ENCODE data around the gene SDR42E2.
A peak's percentile ranks its signal among the peaks of the same experiment; 100 is the strongest.
"Not testable (repeated sequence)": the region's sequence is repeated elsewhere in the genome, so short reads cannot be mapped to it uniquely, and the experiment has no call there.

The SDR42E2 gene

GRCh38 chr16:22161999-22162655 lies at the start of gene SDR42E2:
Gene SDR42E2 (plus strand): TSS chr16:22162506. CDS start chr16:22165583, 3,077 bp downstream.
- ATAC-seq, result peak; percentile 38 to 53

DNA sequence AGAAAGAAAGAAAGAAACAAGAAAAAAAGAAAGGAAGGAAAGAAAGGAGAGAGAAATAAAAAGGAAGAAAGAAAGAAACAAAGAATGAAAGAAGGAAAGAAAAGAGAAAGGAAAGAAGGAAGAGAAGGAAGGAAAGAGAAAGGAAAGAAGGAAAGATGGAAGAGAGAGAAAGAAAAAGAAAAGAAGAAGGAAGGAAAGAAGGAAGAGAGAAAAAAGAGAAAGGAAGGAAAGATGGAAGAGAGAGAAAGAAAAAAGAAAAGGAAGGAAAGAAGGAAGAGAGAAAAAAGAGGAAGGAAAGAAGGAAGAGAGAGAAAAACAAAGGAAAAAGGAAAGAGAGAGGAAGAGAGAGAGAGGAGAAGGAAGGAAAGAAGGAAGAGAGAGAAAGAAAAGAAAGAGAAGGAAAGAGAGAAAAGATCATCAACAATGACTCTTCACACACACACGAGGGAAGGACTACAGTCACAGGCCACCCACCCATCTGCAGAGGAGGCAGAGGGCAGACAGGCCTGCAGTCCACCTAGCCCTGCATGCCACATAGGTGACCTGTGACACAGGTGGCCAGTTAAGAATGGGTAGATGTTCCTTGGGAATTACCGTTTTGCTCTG lies 46.1 kb upstream of the SDR42E2 start:
- no peak for ATAC-seq

DNA sequence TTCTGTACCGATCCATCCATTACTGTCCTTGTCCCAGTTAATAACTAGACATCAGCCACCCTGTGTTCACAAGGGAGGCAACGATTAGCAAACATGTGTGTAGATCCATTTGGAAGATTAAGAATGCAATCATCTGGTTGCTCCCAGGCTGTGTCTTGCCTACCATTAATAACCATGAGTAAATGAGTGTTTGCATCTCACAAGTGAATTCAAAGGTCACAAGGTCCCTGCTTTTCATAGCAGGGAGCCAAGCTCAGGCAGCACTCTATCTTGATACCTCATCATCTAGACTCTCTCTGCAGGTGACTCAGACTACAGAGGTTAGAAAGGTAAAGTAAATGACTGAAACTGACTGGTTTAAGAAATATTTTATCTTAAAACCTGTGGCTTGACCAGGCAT lies 44.7 kb upstream of the SDR42E2 start:
- no peak for ATAC-seq

GRCh38 chr16:22120440-22120839 lies 41.9 kb upstream of the SDR42E2 start:
- ATAC-seq, result no peak

DNA sequence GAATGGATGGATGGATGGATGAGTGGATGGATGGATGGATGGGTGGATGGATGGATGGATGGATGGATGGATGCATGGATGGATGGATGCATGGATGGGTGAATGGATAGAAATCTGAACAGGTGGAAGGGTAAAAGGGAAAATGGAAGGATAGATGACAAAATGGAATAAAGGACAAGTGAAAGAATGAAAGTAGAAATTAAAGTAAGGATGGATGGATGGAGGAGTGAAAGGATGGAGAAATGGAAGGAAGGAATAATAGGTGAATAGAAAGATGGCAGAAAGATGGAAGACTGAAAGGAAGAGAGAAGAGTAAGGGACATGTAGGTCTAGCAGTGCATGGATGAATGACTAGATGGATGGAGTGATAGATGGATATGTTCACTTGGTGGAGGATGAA lies 40.1 kb upstream of the SDR42E2 start:
- no peak for ATAC-seq

DNA sequence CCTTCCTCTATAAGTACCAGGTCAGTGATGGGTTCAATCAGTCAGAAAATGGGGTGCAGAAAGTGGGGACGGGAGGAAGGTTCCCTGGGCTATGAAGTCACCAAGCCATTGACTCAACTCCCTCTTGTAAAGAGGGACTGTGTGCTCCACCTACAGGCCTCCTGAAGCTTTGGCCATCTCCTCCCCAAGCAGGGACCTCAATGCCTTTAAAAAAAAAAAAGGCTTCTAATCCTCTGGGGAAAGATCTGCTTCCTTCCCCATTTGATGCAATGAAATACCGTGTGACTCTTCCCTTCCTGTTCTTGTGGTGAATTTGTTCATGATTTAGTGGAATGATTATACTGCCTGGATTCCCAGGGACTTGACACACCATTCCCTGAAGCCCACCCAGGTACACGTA lies 39.2 kb upstream of the SDR42E2 start:
- no peak for ATAC-seq

GRCh38 chr16:22123759-22124490 lies 38.4 kb upstream of the SDR42E2 start:
- ATAC-seq, result no peak

DNA sequence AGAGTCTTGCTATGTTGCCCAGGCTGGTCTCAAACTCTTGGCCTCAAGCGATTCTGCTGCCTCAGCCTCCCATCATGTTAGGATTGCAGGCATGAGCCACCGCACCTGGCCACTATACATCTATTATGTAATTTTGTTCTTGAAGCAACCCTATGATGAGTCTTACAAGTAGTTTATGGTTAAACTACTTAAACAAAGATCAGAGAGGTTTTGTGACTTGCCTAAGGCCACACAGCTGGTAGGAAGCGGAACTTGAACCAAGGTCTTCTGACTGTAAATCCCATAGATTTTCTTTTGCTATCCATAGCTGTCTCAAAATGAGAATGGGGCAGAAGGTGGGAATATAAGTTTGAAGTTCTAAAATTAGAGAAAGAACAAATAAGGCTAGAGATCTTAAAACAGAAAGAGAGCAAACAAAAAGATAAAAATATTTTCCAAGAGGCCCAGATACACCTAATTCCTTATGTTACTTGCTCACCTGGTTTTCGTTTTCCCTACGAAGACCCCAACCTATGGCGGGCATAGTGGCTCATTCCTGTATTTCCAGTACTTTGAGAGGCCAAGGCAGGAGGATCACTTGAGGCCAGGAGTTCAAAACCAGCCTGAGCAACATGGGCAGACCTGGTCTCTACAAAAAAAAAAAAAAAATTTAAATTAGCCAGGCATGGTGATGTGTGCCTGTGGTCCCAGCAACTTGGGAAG lies 37.6 kb upstream of the SDR42E2 start:
- ATAC-seq, result no peak

GRCh38 chr16:22126037-22126558 lies 36.2 kb upstream of the SDR42E2 start:
- ATAC-seq, result no peak

DNA sequence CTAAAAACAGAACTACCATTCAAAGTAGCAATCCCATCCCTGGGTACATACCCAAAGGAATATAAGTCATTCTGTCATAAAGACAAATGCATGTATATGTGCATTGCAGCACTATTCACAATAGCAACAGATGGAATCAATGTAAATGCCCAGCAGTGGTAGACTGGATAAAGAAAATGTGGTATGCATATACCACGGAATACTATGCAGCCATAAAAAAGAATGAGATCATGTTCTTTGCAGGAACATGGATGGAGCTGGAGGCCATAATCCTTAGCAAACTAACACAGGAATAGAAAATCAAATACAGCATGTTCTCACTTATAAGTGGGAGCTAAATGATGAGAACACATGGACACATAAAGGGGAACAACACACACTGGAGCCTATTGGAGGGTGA lies 33.8 kb upstream of the SDR42E2 start:
- not testable (repeated sequence) for ATAC-seq

DNA sequence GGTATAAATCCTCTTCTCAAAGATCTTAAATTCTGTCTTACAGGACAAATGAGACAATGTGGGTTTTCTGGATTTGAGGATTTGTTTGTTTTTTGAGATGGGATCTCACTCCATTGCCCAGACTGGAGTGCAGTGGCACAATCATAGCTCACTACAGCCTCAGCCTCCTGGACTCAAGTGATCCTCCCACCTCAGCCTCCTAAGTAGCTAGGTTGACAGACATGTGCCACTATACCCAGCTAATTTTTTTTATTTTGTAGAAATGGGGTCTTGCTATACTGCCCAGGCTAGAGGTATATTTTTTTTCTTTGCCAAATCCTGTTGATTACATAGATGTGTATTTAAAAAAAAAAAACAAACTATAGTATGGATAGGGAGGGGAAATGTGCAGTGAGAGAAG lies 31.8 kb upstream of the SDR42E2 start:
- ATAC-seq, result no peak

- ATAC-seq, result no peak
These were observed 29.5 kb upstream of the SDR42E2 start for GRCh38 chr16:22132801-22133200.

- no peak for ATAC-seq
These were observed 23.8 kb upstream of the SDR42E2 start for GRCh38 chr16:22138482-22138881.

GRCh38 chr16:22139008-22139407 lies 23.3 kb upstream of the SDR42E2 start:
- ATAC-seq, result no peak

DNA sequence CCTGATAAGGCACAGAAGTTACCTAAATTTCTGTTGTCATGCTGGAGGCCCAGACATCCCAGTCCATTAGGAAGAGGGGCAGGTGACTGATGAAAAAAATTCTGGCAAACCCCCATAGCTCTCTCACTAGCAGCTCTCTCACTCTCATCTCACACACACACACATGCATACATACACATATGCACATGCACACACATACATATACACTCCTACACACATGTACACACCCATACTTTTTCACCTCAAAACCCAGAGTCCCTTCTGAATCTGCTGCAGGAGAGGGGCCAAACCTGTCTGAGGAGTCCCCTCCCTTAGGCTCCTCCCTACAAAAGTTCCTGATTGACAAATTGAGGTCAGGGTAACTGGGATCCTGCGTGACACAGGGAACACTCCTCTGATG lies 22.6 kb upstream of the SDR42E2 start:
- ATAC-seq, result no peak

DNA sequence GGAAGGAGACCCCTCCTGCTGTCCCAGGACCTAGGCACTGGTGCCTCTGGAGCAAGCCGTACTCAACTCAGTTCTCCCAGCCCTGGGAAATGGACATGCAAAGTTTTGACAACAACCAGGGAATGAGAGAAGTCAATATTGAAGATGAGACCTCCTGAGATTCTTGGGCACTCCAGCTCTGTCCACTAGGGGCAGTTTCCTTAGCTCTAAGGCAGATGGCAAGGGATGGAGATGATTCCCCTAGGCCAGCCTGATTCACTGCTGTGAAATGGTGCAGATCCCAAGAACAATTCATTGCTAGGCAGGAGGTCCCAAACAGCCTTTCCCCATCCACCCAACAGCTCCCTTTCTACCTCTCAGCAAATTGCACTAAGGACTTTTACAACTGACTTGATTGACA lies 20.5 kb upstream of the SDR42E2 start:
- ATAC-seq, result no peak

GRCh38 chr16:22144520-22144919 lies 17.8 kb upstream of the SDR42E2 start:
- no peak for ATAC-seq

DNA sequence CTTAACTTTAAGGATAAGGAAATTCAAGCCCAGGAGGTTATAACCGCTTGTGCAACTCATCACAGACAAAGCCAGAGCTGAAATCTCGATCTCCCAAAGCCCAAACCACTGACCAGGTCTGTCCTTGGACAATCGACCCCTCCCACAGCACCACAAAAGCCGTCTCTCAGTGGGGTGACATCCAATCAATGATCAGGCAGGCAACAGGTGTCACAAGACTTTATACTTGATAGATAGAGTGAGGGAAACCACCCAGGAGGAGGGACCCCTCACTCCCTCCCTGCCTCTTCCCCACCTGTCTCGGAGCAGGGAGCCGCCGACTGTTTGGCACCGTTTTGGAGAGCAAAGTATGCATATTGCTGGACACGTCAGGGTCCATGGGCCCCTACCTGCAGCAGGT lies 14.5 kb upstream of the SDR42E2 start:
- no peak for ATAC-seq

DNA sequence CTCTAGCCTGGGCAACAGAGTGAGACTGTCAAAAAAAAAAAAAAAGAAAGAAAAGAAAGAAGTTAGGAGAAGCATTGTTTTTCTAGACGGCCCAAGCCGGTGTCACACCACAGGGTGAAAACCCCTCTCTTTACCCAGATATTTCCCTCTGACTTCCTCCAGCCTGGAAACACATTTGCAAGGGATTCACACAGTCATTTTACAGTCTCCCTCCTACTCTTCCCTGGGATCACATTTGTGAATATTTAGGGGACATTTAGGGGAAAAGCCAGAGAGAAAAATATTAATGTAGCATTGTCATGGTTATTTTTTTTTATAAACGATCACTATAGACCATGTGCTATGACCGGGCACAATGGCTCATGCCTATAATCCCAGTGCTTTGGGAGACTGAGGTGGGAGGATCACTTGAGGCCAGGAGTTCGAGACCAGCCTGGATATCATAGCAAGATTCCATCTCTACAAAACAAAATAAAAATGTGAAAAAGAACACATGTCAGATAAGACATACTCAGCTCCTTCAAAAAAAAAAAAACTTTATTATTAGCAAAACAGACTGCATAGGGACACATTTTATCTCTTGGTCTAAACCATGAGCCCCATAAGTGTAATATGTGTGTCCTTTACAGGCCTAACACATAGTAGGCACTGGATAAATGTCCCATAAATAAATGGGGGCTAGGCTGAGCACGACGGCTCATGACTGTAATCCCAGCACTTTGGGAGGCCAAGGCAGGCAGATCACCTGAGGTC lies 10.9 kb upstream of the SDR42E2 start:
- ATAC-seq, result no peak

GRCh38 chr16:22152316-22152715 lies 10.0 kb upstream of the SDR42E2 start:
- ATAC-seq, result no peak

- not testable (repeated sequence) for ATAC-seq
These were observed 9.2 kb upstream of the SDR42E2 start for GRCh38 chr16:22153078-22153477.

GRCh38 chr16:22161401-22161800 lies 905 bp upstream of the SDR42E2 start:
- no peak for ATAC-seq

GRCh38 chr16:22162656-22163009 lies 327 bp downstream of the SDR42E2 start:
- ATAC-seq, result no peak

Measured in activated CD4-positive, CD25-positive, alpha-beta regulatory T cell treated with anti-CD3 and anti-CD28 coated beads, Interleukin-2, amount 50 U/mL, for 24 hours (primary cell).